K562 (cell line): Measurements from ENCODE around the gene SCYGR5. TPM values are rescaled to one million over a fixed set of nuclear protein-coding genes. Genes with fewer than 3 reads are reported as not detected.

Source experiments
- ATAC-seq: fragments of 200-7000 bp; cut with Tn5 transposase; 3 replicates; pipeline ENCODE4 v1.9.1; 2020; ENCODE audit warnings: moderate library complexity
- BruUV-seq: library from RNA; stranded (reverse); fragments of 400-500 nt; replicated peaks from 2 replicates; lab custom pipeline; 2021; lab: Mats Ljungman, UMichigan
- CTCF ChIA-PET: fragments of 300-600 bp; formaldehyde crosslinking; extraction: SDS; loops from one replicate; lab custom pipeline; 2021; ENCODE audit warnings: low intra/inter-chr PET ratio; lab: Yijun Ruan, JAX
- POLR2A ChIA-PET: fragments of 300-600, 350-650 bp; sonication (Branson Sonifier 250); formaldehyde crosslinking; extraction: SDS; loops from one replicate; lab custom pipeline; 2021; ENCODE audit warnings: antibody characterized with exemption, inconsistent platforms; lab: Yijun Ruan, JAX
- DNase-seq, 4 experiments: peaks; one replicate each; pipeline versions ENCODE4 v3.0.0 to v3.0.0-alpha.2; 2011 to 2018; ENCODE audit warnings: low spot score in 3 of 4, mixed read lengths in 3 of 4; ENCODE audit errors: extremely low read depth in 1 of 4
- FAIRE-seq: peaks from 2 replicates; lab custom pipeline; 2011; peaks lifted over from hg19 to GRCh38; lab: Jason Lieb, UNC
- H2AFZ ChIP-seq: 2 replicates; pipeline ENCODE4 v1.6.0; 2011; ENCODE audit warnings: low read depth, low read length, control low read depth, inconsistent platforms
- H3K27ac ChIP-seq: fragments of 200-600 bp; 3 replicates; pipeline ENCODE4 v1.8.0; 2011; ENCODE audit warnings: low read depth, mild to moderate bottlenecking, control low read depth, inconsistent platforms, low read length, moderate library complexity, mixed read lengths; ENCODE audit errors: extremely low read depth
- H3K27me3 ChIP-seq, 2 experiments: fragments of 300-600 bp in 1 of 2; 2 replicates in 1 of 2; 3 replicates in 1 of 2; pipeline versions ENCODE4 v1.6.0 to v1.8.0; 2011; ENCODE audit warnings: inconsistent platforms in 2 of 2, low read length in 2 of 2, mild to moderate bottlenecking in 1 of 2, mixed read lengths in 1 of 2, moderate library complexity in 1 of 2; ENCODE audit not compliant: control insufficient read depth in 2 of 2, insufficient read depth in 2 of 2
- H3K36me3 ChIP-seq: fragments of 300-600 bp; 3 replicates; pipeline ENCODE4 v1.8.0; 2011; ENCODE audit warnings: mild to moderate bottlenecking, low read length, inconsistent platforms; ENCODE audit not compliant: control insufficient read depth, insufficient read depth
- H3K4me1 ChIP-seq, 2 experiments: fragments of 200-600 bp in 1 of 2; replicated peaks in 1 of 2; 2 replicates in 1 of 2; 3 replicates in 1 of 2; pipeline versions ENCODE4 v1.5.1 to v1.8.0; 2011; ENCODE audit warnings: inconsistent platforms in 2 of 2, low read length in 2 of 2, mild to moderate bottlenecking in 1 of 2, mixed read lengths in 1 of 2, moderate library complexity in 1 of 2; ENCODE audit not compliant: control insufficient read depth in 2 of 2, insufficient read depth in 2 of 2
- H3K4me2 ChIP-seq: 2 replicates; pipeline ENCODE4 v1.6.1; 2011; ENCODE audit warnings: low read length, control low read depth, inconsistent platforms, mixed read lengths; ENCODE audit not compliant: insufficient read depth
- H3K4me3 ChIP-seq: fragments of 200-600 bp; sonication (generic), shearing (Covaris generic); 2 replicates; pipeline ENCODE4 v1.5.1; 2016; ENCODE audit warnings: control low read depth, inconsistent platforms
- H3K79me2 ChIP-seq: fragments of 200-600 bp; 3 replicates; pipeline ENCODE4 v1.8.0; 2011; ENCODE audit warnings: low read length, inconsistent platforms; ENCODE audit not compliant: control insufficient read depth, insufficient read depth
- H3K9ac ChIP-seq, 2 experiments: 2 replicates each; pipeline versions ENCODE4 v1.6.0 to v1.6.1; 2011; ENCODE audit warnings: low read depth in 2 of 2, low read length in 2 of 2, control low read depth in 1 of 2, inconsistent platforms in 1 of 2, mild to moderate bottlenecking in 1 of 2, mixed read lengths in 1 of 2; ENCODE audit not compliant: insufficient read depth in 1 of 2
- H3K9me1 ChIP-seq: one replicate; pipeline ENCODE4 v1.6.0; 2011; ENCODE audit warnings: inconsistent platforms, mild to moderate bottlenecking, low read length, moderate library complexity; ENCODE audit not compliant: control insufficient read depth, insufficient read depth
- H3K9me3 ChIP-seq: replicated peaks from 2 replicates; pipeline ENCODE4 v1.5.1; 2011; ENCODE audit warnings: low read depth, low read length, inconsistent platforms; ENCODE audit not compliant: control insufficient read depth, insufficient read depth
- H4K20me1 ChIP-seq: replicated peaks from 2 replicates; pipeline ENCODE4 v1.6.1; 2011; ENCODE audit warnings: low read length, inconsistent platforms, mixed read lengths; ENCODE audit not compliant: control insufficient read depth, insufficient read depth
- ARNT ChIP-seq, 2 experiments: fragments of 450-650 bp; IDR thresholded peaks; 2 replicates each; pipeline ENCODE4 v1.6.1; 2016; ENCODE audit warnings: mild to moderate bottlenecking in 1 of 2
- CBX1 ChIP-seq: sonication (generic); IDR thresholded peaks from 2 replicates; pipeline ENCODE4 v1.6.1; 2016; ENCODE audit warnings: antibody characterized with exemption, low read depth, mild to moderate bottlenecking
- E2F6 ChIP-seq, 2 experiments: IDR thresholded peaks; 2 replicates each; pipeline ENCODE4 v1.6.1; 2011; ENCODE audit warnings: borderline replicate concordance in 1 of 2, control low read depth in 1 of 2, low read depth in 1 of 2, low read length in 1 of 2, mild to moderate bottlenecking in 1 of 2, mixed read lengths in 1 of 2, moderate library complexity in 1 of 2; ENCODE audit not compliant: insufficient read depth in 1 of 2, insufficient read length in 1 of 2, poor library complexity in 1 of 2, severe bottlenecking in 1 of 2; ENCODE audit errors: extremely low read depth in 1 of 2
- HNRNPL ChIP-seq: fragments of 200-400 bp; formaldehyde crosslinking; IDR thresholded peaks from 2 replicates; pipeline ENCODE4 v1.6.1; 2017; ENCODE audit warnings: low read depth, mild to moderate bottlenecking, low read length
- KLF1 ChIP-seq: fragments of 450-650 bp; IDR thresholded peaks from 2 replicates; pipeline ENCODE4 v1.6.1; 2016; ENCODE audit warnings: missing genetic modification characterization, missing compliant biosample characterization
- KLF13 ChIP-seq: fragments of 450-650 bp; IDR thresholded peaks from 2 replicates; pipeline ENCODE4 v1.6.1; 2016; ENCODE audit warnings: missing genetic modification characterization, low read depth, mild to moderate bottlenecking, missing compliant biosample characterization, moderate library complexity, borderline replicate concordance
- MBD1 ChIP-seq: fragments of 250-450 bp; sonication (Bioruptor Pico); IDR thresholded peaks from 2 replicates; pipeline ENCODE4 v1.8.0; 2022; ENCODE audit warnings: inconsistent platforms
- NBN ChIP-seq: fragments of 450-650 bp; IDR thresholded peaks from 2 replicates; pipeline ENCODE4 v1.6.1; 2016; ENCODE audit warnings: low read depth, mild to moderate bottlenecking
- RBM34 ChIP-seq: fragments of 200-400 bp; formaldehyde crosslinking; IDR thresholded peaks from 2 replicates; pipeline ENCODE4 v1.6.1; 2018; ENCODE audit warnings: low read length, borderline replicate concordance; ENCODE audit not compliant: insufficient read depth
- RCOR1 ChIP-seq, 2 experiments: IDR thresholded peaks; 2 replicates each; pipeline ENCODE4 v1.6.1; 2012; ENCODE audit warnings: low read depth in 2 of 2, low read length in 2 of 2, borderline replicate concordance in 1 of 2, improper control_type of control experiment in 1 of 2
- RFX1 ChIP-seq: fragments of 450-650 bp; IDR thresholded peaks from 2 replicates; pipeline ENCODE4 v1.6.1; 2016; ENCODE audit warnings: mild to moderate bottlenecking, moderate library complexity
- RNF219 ChIP-seq: fragments of 250-450 bp; sonication (Bioruptor Pico); IDR thresholded peaks from 2 replicates; pipeline ENCODE4 v1.5.0; 2022; ENCODE audit warnings: mild to moderate bottlenecking
- SIX5 ChIP-seq, 2 experiments: IDR thresholded peaks; 2 replicates each; pipeline ENCODE4 v1.6.1; 2011; ENCODE audit warnings: low read length in 2 of 2, borderline replicate concordance in 1 of 2, low read depth in 1 of 2, mild to moderate bottlenecking in 1 of 2, moderate library complexity in 1 of 2; ENCODE audit not compliant: insufficient read depth in 1 of 2
- THAP7 ChIP-seq: fragments of 250-450 bp; sonication (Bioruptor Pico); IDR thresholded peaks from 2 replicates; pipeline ENCODE4 v1.5.0; 2021
- ZKSCAN3 ChIP-seq: fragments of 250-450 bp; sonication (Bioruptor Pico); IDR thresholded peaks from 2 replicates; pipeline ENCODE4 v1.4.0; 2020
- ZNF174 ChIP-seq: fragments of 250-450 bp; sonication (Bioruptor Pico); IDR thresholded peaks from 2 replicates; pipeline ENCODE4 v1.4.0; 2020; ENCODE audit warnings: mild to moderate bottlenecking
- whole genome bisulfite sequencing: fragments of 100-300 bp; shearing (Covaris generic); methylation state at CpG from one replicate; pipeline ENCODE4 v1.1.6; 2016; ENCODE audit warnings: low coverage, mixed read lengths; ENCODE audit not compliant: insufficient coverage; ENCODE audit errors: missing lambda C conversion rate; 5-methylcytosine and 5-hydroxymethylcytosine counted together
- in situ Hi-C: fragments of 300-500 bp; cut with MboI; formaldehyde crosslinking; loops from 4 replicates; pipeline ENCODE4 v1.15.0; 2018; ENCODE audit warnings: inconsistent platforms, mixed read lengths
- intact Hi-C: fragments of 100-400 bp; cut with micrococcal nuclease; formaldehyde crosslinking; loops from 2 replicates; pipeline ENCODE4 v1.14.2; 2022
- polyA plus RNA-seq, 8 experiments: library from polyadenylated mRNA; depleted of rRNA in 4 of 8; stranded (reverse) in 5 of 8; unstranded in 3 of 8; fragments of >200 nt; fragmentation: Nextera tagmentation in 2 of 8; fragmentation: Illumina TruSeq in 1 of 8; extraction: Ambion mirVana in 2 of 8; extraction: Trizol in 1 of 8; gene quantifications; 2 replicates each; pipeline versions ENCODE4 v1.2.1 to v1.2.3, GENCODE V29; 2011 to 2014; ENCODE audit warnings: inconsistent platforms in 1 of 8, missing spikeins in 1 of 8
- total RNA-seq, 7 experiments: library from RNA; depleted of rRNA in 6 of 7; stranded (reverse); fragments of >200 nt in 6 of 7; fragmentation: Illumina TruSeq in 2 of 7; extraction: Trizol in 2 of 7; gene quantifications; 2 replicates each; pipeline versions ENCODE4 v1.2.1 to v1.2.3, GENCODE V29; 2011 to 2021; ENCODE audit warnings: low replicate concordance in 1 of 7

SCYGR5 gene
- total and polyA plus RNA-seq, 9 of the 15 experiments (the other 6 are each of a cell fraction or from before 2014, with no cell fraction given) = not detected

GRCh38 chr2:227630322-227630721, 36.3 kb upstream of the SCYGR5 start:
- in situ Hi-C loops = no loop called here
- DNase-seq (no peak), FAIRE-seq (no peak), ATAC-seq (no peak)
- intact Hi-C loops = no loop called here
- no peaks in the 10 kb centered on the region for H3K4me1 ChIP-seq
- no peak overlapping the region for H3K4me2 ChIP-seq
- H3K27me3 ChIP-seq = peaks cover 5 to 18% of the 10 kb centered on the region in 2 experiments; a peak in 4 of 5 replicates
- H3K9ac ChIP-seq = no peak overlapping the region
- no peak for TF ChIP-seq E2F6 (IDR thresholded peaks at IDR 0.05; ENCODE audit: borderline replicate concordance in 1 of 2, extremely low read depth in 1 of 2, insufficient read depth in 1 of 2, insufficient read length in 1 of 2, low read depth in 1 of 2, low read length in 1 of 2, poor library complexity in 1 of 2, severe bottlenecking in 1 of 2)
- TF ChIP-seq SIX5 (IDR thresholded peaks at IDR 0.05; ENCODE audit: borderline replicate concordance in 1 of 2, insufficient read depth in 1 of 2, low read depth in 1 of 2, low read length in 2 of 2) = no peak
- TF ChIP-seq CBX1 = no peak
- TF ChIP-seq RBM34 = no peak
- no peak for TF ChIP-seq MBD1 (CRISPR knock-in tag)
- no peak for TF ChIP-seq KLF1 (tag)
- TF ChIP-seq HNRNPL = no peak
- TF ChIP-seq KLF13 (tag) = no peak
- TF ChIP-seq RFX1 = no peak
- no peak for TF ChIP-seq NBN
- no peak for TF ChIP-seq RNF219 (CRISPR knock-in tag)
- TF ChIP-seq ZKSCAN3 (CRISPR knock-in tag) = no peak
- no peak for TF ChIP-seq ZNF174 (CRISPR knock-in tag)
- no peak for TF ChIP-seq ARNT (IDR thresholded peaks at IDR 0.05)
- no peak for TF ChIP-seq RCOR1 (IDR thresholded peaks at IDR 0.05; ENCODE audit: borderline replicate concordance in 1 of 2, low read depth in 2 of 2, low read length in 2 of 2)
- no peak for TF ChIP-seq THAP7 (CRISPR knock-in tag)
- no peaks in the 10 kb centered on the region for H3K9me1 ChIP-seq
- H3K79me2 ChIP-seq = no peaks in the 10 kb centered on the region
- H2AFZ ChIP-seq = no peak overlapping the region
- ChIA-PET POLR2A (interaction anchor here (0.7 kb wide), 1 partner anchor 148 kb away, joined by 3 read pairs; no protein-coding TSS in a partner anchor), CTCF (interaction anchor here (0.7 kb wide), 1 partner anchor 284 kb away, joined by 4 read pairs; no protein-coding TSS in a partner anchor)
- no peaks in the 10 kb centered on the region for H3K9me3 ChIP-seq
- H4K20me1 ChIP-seq = no peaks in the 10 kb centered on the region
- H3K36me3 ChIP-seq = no peaks in the 10 kb centered on the region
- H3K27ac ChIP-seq = no peak overlapping the region
- no peak overlapping the region for H3K4me3 ChIP-seq
- BruUV-seq = no TSS peak
- 0% methylated on average over 3 of the region's 3 CpGs for WGBS
